ENCODE results near the gene TPRA1. TPM values are rescaled to one million over a fixed set of nuclear protein-coding genes. Genes with fewer than 3 reads are reported as not detected.

Gene TPRA1
- total RNA-seq, 1 experiment from 2014 or later: 24.2 TPM

GRCh38 chr3:127590593-127591465 lies at the start of gene TPRA1 (continued):
- TF ChIP-seq CTCF (IDR thresholded peaks at IDR 0.05) (no peak), FOXP4 (CRISPR knock-in tag; IDR thresholded peaks at IDR 0.05) (no peak), TCF7 (CRISPR knock-in tag; IDR thresholded peaks at IDR 0.05; ENCODE audit: low read depth) (no peak), NR2C2 (CRISPR knock-in tag; IDR thresholded peaks at IDR 0.05) (no peak), ZNF396 (CRISPR knock-in tag; IDR thresholded peaks at IDR 0.05; ENCODE audit: borderline replicate concordance) (no peak), RORB (CRISPR knock-in tag; IDR thresholded peaks at IDR 0.05) (no peak), E2F5 (CRISPR knock-in tag; IDR thresholded peaks at IDR 0.05) (no peak), HMGXB4 (CRISPR knock-in tag; IDR thresholded peaks at IDR 0.05) (peak; percentile 14; the same call in 1 of the 2 replicates), SOX15 (CRISPR knock-in tag; IDR thresholded peaks at IDR 0.05) (no peak), ZMAT4 (CRISPR knock-in tag; IDR thresholded peaks at IDR 0.05) (no peak), ESRRA (CRISPR knock-in tag; IDR thresholded peaks at IDR 0.05; ENCODE audit: borderline replicate concordance) (no peak; the same call in 1 of the 2 replicates), NFE2L1 (CRISPR knock-in tag; IDR thresholded peaks at IDR 0.05) (peak; percentile 53; the same call in 1 of the 2 replicates), STAT6 (CRISPR knock-in tag; conservative IDR thresholded peaks at IDR 0.05; ENCODE audit: low read depth) (no peak), MAX (CRISPR knock-in tag; IDR thresholded peaks at IDR 0.05) (peak; percentile 66), ATF3 (CRISPR knock-in tag; conservative IDR thresholded peaks at IDR 0.05) (no peak), MXD4 (CRISPR knock-in tag; IDR thresholded peaks at IDR 0.05; ENCODE audit: borderline replicate concordance) (no peak), ZNF423 (CRISPR knock-in tag; IDR thresholded peaks at IDR 0.05) (no peak), TEAD4 (CRISPR knock-in tag; IDR thresholded peaks at IDR 0.05) (no peak), ZNF317 (CRISPR knock-in tag; IDR thresholded peaks at IDR 0.05; ENCODE audit: borderline replicate concordance, low read depth) (no peak)
